Activated CD4-positive, alpha-beta T cell treated with anti-CD3 and anti-CD28 coated beads for 36 hours (primary cell): ENCODE measurements around the gene GPATCH8. TPM values are rescaled to one million over a fixed set of nuclear protein-coding genes. Genes with fewer than 3 reads are reported as not detected.

Experiments
- ATAC-seq: fragments of 200-7000 bp; cut with Tn5 transposase; one replicate; pipeline ENCODE4 v1.10.0; 2021; ENCODE audit warnings: mild to moderate bottlenecking, moderate library complexity
- CTCF ChIA-PET: fragments of 350-600 bp; sonication (Branson Sonifier 250); formaldehyde crosslinking; loops from one replicate; lab custom pipeline; 2021; ENCODE audit warnings: antibody characterized with exemption; lab: Charles Lee
- POLR2A ChIA-PET: fragments of 350-600 bp; sonication (Branson Sonifier 250); formaldehyde crosslinking; loops from one replicate; lab custom pipeline; 2021; ENCODE audit warnings: antibody characterized with exemption, inconsistent platforms; lab: Charles Lee
- DNase-seq: peaks from one replicate; pipeline ENCODE4 v3.0.0-alpha.2; 2020
- H3K27ac Mint-ChIP-seq: one replicate; pipeline ENCODE4 v1.8.0; 2021; ENCODE audit warnings: mixed read lengths
- H3K27me3 Mint-ChIP-seq: one replicate; pipeline ENCODE4 v1.8.0; 2021; ENCODE audit warnings: mixed read lengths
- H3K36me3 Mint-ChIP-seq: one replicate; pipeline ENCODE4 v1.8.0; 2021; ENCODE audit warnings: low read depth, mixed read lengths
- H3K4me1 Mint-ChIP-seq: one replicate; pipeline ENCODE4 v1.8.0; 2021; ENCODE audit warnings: mixed read lengths
- H3K4me3 Mint-ChIP-seq: one replicate; pipeline ENCODE4 v1.8.0; 2021; ENCODE audit warnings: mild to moderate bottlenecking, moderate library complexity, mixed read lengths
- H3K9me3 Mint-ChIP-seq: one replicate; pipeline ENCODE4 v1.8.0; 2021; ENCODE audit warnings: low read depth, mixed read lengths
- intact Hi-C, 2 experiments: fragments of 100-400 bp; cut with DNase I in 1 of 2; cut with micrococcal nuclease in 1 of 2; formaldehyde crosslinking; loops; one replicate each; pipeline versions ENCODE4 v1.14.2 to v1.15.1; 2022 to 2024; cut with DNase I, micrococcal nuclease
- total RNA-seq, 2 experiments: library from RNA; stranded (reverse); gene quantifications; one replicate each; pipeline ENCODE4 v1.2.3, GENCODE V29; 2021

Gene GPATCH8
- total RNA-seq, 2 experiments from 2014 or later: 39.6 to 43.2 TPM

DNA sequence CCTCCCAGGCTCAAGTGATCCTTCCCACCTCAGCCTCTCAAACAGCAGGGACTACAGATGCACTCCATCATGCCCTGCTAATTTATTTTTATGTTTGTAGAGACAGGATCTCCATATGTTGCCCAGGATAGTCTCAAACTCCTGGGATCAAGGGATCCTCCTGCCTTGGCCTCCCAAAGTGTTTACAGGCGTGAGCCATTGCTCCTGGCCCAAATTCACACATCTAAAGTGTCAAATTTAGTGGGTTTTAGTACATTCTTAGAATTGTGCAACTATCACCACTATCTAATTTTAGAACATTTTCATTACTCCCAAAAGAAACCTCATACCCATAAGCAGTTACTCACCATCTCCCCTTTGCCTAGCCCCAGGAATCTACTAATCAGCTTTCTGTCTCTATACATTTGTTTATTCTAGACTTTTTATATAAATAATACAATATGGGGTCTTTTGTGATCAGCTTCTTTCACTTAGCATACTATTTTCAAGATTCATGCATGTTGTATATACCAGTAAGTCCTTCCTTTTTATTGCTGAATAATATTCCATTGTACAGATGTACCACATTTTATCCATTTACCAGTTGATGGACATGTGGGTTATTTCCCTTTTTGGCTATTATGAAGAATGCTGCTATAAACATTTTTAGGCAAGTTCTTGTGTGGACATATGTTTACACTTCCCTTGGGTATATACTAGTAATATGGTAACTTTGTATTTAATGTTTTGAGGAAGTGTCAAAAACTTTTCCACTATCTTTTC is 88.6 kb downstream of the GPATCH8 start:
- intact Hi-C loops: no loop called here
- ChIA-PET CTCF (interaction anchor here (0.6 to 1.5 kb wide), 3 partner anchors 7 to 647 kb away, joined by 3 read pairs; no protein-coding TSS in a partner anchor), POLR2A (interaction anchor here (0.6 kb wide), 1 partner anchor 11 kb away, joined by 3 read pairs; no protein-coding TSS in a partner anchor)
- ATAC-seq (no peak), DNase-seq (no peak)
- H3K4me1 Mint-ChIP-seq: peaks cover 19% of the 10 kb centered on the region
- no peak overlapping the region for H3K27ac Mint-ChIP-seq
- H3K36me3 Mint-ChIP-seq: peaks cover 26% of the 10 kb centered on the region
- no peaks in the 10 kb centered on the region for H3K9me3 Mint-ChIP-seq
- no peak overlapping the region for H3K4me3 Mint-ChIP-seq
- H3K27me3 Mint-ChIP-seq: no peaks in the 10 kb centered on the region

DNA sequence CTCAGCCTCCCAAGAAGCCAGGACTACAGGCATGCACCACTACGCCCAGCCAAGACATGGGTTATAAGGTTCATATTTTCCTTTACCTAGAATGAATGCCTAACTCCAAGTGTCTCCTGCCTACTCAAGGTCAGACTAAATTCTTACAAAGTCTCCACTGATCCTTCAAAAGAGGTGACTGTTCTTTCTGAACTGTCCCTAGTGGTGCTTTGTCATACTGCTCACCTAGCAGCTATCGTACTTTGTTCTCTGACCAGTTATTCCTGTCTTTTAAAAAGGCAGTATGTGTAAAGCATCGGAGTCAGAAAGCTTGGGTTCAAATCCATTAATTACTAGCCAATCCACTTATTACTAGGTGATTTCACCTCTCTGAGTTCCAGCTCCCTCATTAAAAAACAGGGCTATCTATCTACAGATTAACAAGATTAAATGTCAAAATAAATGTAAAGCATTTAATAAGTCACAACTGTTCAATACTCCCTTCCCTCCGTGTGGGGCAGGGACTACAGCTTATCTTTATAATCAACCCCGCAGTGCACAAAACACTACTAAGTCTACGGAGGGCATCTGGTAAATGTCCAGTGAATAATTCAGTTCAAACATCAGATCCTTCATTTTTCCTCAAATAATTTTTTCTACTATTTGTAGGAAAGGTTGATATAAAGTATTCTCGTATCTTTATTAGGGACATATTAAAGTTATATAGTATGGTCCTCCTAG is 93.7 kb downstream of the GPATCH8 start:
- no peaks in the 10 kb centered on the region for H3K9me3 Mint-ChIP-seq
- intact Hi-C loops: no loop called here
- no peaks in the 10 kb centered on the region for H3K27me3 Mint-ChIP-seq
- H3K4me3 Mint-ChIP-seq: no peak overlapping the region
- ATAC-seq (no peak), DNase-seq (no peak)
- H3K27ac Mint-ChIP-seq: no peak overlapping the region
- CTCF ChIA-PET: interaction anchor here (0.5 to 1.0 kb wide), 4 partner anchors 16 to 365 kb away, joined by 3 to 4 read pairs (median 3); no protein-coding TSS in a partner anchor
- peaks cover 8% of the 10 kb centered on the region for H3K36me3 Mint-ChIP-seq
- POLR2A ChIA-PET: interaction anchor here (0.6 kb wide), 1 partner anchor 1405 kb away, joined by 3 read pairs; no protein-coding TSS in a partner anchor
- H3K4me1 Mint-ChIP-seq: no peaks in the 10 kb centered on the region

DNA sequence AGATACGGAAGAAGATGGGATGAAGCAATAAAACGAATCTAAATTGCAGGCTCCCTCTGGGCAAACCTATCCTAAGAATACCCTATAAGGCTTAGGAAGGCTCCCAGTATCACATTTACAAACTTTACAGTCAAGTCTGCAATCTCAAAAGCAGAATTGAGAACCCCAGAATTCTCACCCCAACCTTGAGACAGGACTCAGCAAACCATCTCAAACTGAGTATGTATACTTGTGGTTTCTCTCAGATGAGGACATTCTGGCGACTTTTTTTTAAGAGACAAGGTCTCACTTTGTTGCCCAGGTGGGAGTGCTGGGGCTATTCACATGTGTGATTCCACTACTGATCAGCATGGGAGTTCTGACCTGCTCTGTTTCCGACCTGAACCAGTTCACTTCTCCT is 94.4 kb downstream of the GPATCH8 start:
- CTCF ChIA-PET: no interaction called here
- no peak overlapping the region for H3K4me3 Mint-ChIP-seq
- intact Hi-C loops: no loop called here
- H3K36me3 Mint-ChIP-seq: peaks cover 8% of the 10 kb centered on the region
- H3K4me1 Mint-ChIP-seq: no peaks in the 10 kb centered on the region
- no peak overlapping the region for H3K27ac Mint-ChIP-seq
- ATAC-seq: no peak
- no peaks in the 10 kb centered on the region for H3K9me3 Mint-ChIP-seq
- POLR2A ChIA-PET: interaction anchor here (0.6 kb wide), 1 partner anchor 1404 kb away, joined by 3 read pairs; no protein-coding TSS in a partner anchor
- H3K27me3 Mint-ChIP-seq: no peaks in the 10 kb centered on the region
- DNase-seq: no peak

- CTCF ChIA-PET: interaction anchor here (1.0 kb wide), 1 partner anchor 121 kb away, joined by 3 read pairs; no protein-coding TSS in a partner anchor
- ATAC-seq: peak; percentile 64
- DNase-seq: no peak
- H3K36me3 Mint-ChIP-seq: peaks cover 35% of the 10 kb centered on the region
- H3K27ac Mint-ChIP-seq: peak overlapping the region; percentile 47
- H3K9me3 Mint-ChIP-seq: no peaks in the 10 kb centered on the region
- no peaks in the 10 kb centered on the region for H3K27me3 Mint-ChIP-seq
- intact Hi-C loops: no loop called here
- POLR2A ChIA-PET: interaction anchor here (0.6 kb wide), 2 partner anchors 12 to 93 kb away, joined by 3 read pairs; no protein-coding TSS in a partner anchor
- H3K4me1 Mint-ChIP-seq: peaks cover 5% of the 10 kb centered on the region
- no peak overlapping the region for H3K4me3 Mint-ChIP-seq
Observed at GRCh38 chr17:44402564-44403172, 100.5 kb downstream of the GPATCH8 start.

- Mint-ChIP-seq H3K9me3 (no peaks in the 10 kb centered on the region), H3K4me1 (peaks cover 13% of the 10 kb centered on the region), H3K27ac (no peak overlapping the region), H3K36me3 (peaks cover 39% of the 10 kb centered on the region), H3K27me3 (no peaks in the 10 kb centered on the region), H3K4me3 (no peak overlapping the region)
- ATAC-seq (peak; percentile 45), DNase-seq (no peak)
- ChIA-PET POLR2A (interaction anchor here (0.7 kb wide), 1 partner anchor 456 kb away, joined by 3 read pairs; no protein-coding TSS in a partner anchor), CTCF (interaction anchor here (0.7 to 1.9 kb wide), 3 partner anchors 49 to 123 kb away, joined by 3 to 10 read pairs (median 4); no protein-coding TSS in a partner anchor)
- intact Hi-C loops: loop anchor here in 1 of 2 experiments (1.0 kb wide), 1 partner anchor 123 kb away; no protein-coding TSS in a partner anchor
Observed at GRCh38 chr17:44400226-44400847, 102.9 kb downstream of the GPATCH8 start.

- Mint-ChIP-seq H3K4me3 (no peak overlapping the region), H3K27me3 (no peaks in the 10 kb centered on the region), H3K27ac (no peak overlapping the region), H3K4me1 (peaks cover 17% of the 10 kb centered on the region), H3K36me3 (peaks cover 37% of the 10 kb centered on the region), H3K9me3 (no peaks in the 10 kb centered on the region)
- intact Hi-C loops: no loop called here
- no peak for DNase-seq
- no peak for ATAC-seq
- ChIA-PET POLR2A (no interaction called here), CTCF (interaction anchor here (1.3 to 1.9 kb wide), 2 partner anchors 12 to 125 kb away, joined by 6 to 10 read pairs; no protein-coding TSS in a partner anchor)
Observed at GRCh38 chr17:44398692-44399691, 104.2 kb downstream of the GPATCH8 start.

DNA sequence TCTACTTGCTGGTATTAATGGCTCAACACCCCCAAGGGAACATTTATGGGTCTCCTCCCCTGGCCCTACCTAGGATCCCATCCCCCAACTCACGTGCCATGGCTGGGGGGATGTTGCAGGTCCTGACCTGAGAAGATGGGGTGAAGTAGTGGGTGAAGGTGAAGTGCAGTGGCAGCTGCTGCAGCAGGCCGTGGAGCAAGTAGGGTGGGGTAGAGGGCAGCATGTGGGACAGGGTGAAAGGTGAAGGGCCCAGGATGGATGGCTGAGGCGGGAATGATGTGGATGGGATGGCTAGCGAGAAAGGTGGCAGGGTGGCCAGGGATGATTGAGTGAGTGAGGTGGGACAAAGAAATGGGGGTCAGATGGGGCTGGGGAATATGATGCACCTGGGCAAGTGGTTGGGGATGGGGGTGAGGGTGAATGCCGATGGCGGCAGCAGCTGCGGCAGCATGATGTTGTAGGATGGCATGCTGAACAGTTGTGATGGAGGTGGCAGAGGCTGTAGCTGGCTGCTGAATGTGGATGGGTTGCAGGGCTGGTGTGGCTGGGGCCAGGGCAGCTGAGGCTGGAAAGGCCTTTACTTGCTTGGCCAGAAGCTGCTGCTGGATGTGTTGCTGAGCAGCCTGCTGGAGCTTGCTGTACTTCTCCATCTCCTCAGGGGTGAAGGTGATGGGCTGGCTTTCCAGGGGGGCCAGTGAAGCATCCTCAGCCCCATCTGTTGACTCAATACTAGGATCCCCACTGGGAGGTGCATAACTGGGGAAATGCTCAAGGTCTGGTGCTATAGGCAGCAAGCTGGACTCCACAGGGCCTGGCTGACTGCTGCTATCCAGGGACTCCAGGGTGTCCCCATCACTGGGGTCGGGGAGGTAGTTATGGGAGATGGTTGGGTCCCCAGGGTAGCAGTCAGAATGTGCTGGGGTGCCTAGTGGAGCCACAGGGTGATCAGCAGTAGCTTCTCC is 105.4 kb downstream of the GPATCH8 start:
- CTCF ChIA-PET: interaction anchor here (0.7 to 1.4 kb wide), 4 partner anchors 9 to 26 kb away, joined by 3 to 6 read pairs (median 4); no protein-coding TSS in a partner anchor
- Mint-ChIP-seq H3K4me3 (no peak overlapping the region), H3K4me1 (peaks cover 24% of the 10 kb centered on the region), H3K27ac (no peak overlapping the region), H3K36me3 (peaks cover 37% of the 10 kb centered on the region), H3K9me3 (no peaks in the 10 kb centered on the region), H3K27me3 (no peaks in the 10 kb centered on the region)
- POLR2A ChIA-PET: no interaction called here
- no peak for ATAC-seq
- intact Hi-C loops: no loop called here
- no peak for DNase-seq

- no peaks in the 10 kb centered on the region for H3K27me3 Mint-ChIP-seq
- intact Hi-C loops: no loop called here
- DNase-seq (no peak), ATAC-seq (no peak)
- H3K36me3 Mint-ChIP-seq: peaks cover 36% of the 10 kb centered on the region
- peaks cover 20% of the 10 kb centered on the region for H3K4me1 Mint-ChIP-seq
- POLR2A ChIA-PET: no interaction called here
- no peak overlapping the region for H3K4me3 Mint-ChIP-seq
- CTCF ChIA-PET: interaction anchor here (0.9 to 1.4 kb wide), 3 partner anchors 10 to 19 kb away, joined by 3 to 4 read pairs (median 3); no protein-coding TSS in a partner anchor
- no peak overlapping the region for H3K27ac Mint-ChIP-seq
- H3K9me3 Mint-ChIP-seq: no peaks in the 10 kb centered on the region
Observed at GRCh38 chr17:44396946-44397345, 106.3 kb downstream of the GPATCH8 start.

DNA sequence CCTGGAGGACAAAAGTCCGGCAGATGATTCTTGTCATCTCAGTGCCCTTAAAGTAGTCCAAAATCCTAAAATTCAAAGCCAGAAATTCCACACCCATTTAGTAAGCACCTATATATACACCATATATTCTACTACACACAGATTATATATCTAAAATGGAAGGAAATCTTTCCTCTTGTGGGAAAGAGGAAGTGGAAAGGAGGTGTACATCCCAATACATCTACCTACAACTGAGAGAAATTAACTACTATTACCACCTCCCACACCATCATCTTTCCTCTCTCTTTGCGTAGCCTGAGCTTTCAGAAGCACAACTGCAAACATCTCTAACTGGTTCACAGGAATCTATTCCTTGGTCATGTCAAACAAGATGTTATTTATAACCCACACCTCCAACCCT is 108.4 kb downstream of the GPATCH8 start:
- Mint-ChIP-seq H3K4me1 (peaks cover 20% of the 10 kb centered on the region), H3K9me3 (no peaks in the 10 kb centered on the region), H3K4me3 (no peak overlapping the region), H3K27me3 (no peaks in the 10 kb centered on the region), H3K27ac (no peak overlapping the region), H3K36me3 (peaks cover 24% of the 10 kb centered on the region)
- ATAC-seq (no peak), DNase-seq (no peak)
- POLR2A ChIA-PET: no interaction called here
- intact Hi-C loops: no loop called here
- CTCF ChIA-PET: interaction anchor here (2.2 kb wide), 1 partner anchor 20 kb away, joined by 10 read pairs; no protein-coding TSS in a partner anchor
